Epidermal melanocyte (primary cell): ENCODE results near the gene ZNF784.

Experiments
- DNase-seq: peaks from one replicate; pipeline ENCODE4 v3.0.0; 2011; ENCODE audit warnings: low spot score; ENCODE audit not compliant: insufficient read length

The ZNF784 gene

DNA sequence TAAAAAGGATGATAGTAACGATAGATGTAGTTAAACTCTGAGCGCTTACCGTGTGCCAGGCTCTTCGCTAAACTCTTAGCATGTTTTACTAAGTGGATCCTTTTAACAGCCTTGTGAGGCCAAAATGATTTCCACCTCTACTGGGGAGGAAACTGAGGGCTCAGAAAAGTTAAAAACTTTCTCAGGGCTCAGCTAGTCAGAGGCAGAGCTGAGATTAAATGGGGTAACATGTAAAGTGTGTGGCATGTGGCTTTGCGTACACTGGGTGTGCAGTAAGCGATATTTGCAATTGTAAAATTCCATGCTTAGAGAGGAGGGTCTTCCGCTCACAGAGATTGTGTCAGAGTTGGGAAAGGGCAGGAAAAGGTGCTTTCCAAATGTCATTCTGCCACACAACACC, 32.2 kb upstream of the ZNF784 start:
- DNase-seq = no peak

DNA sequence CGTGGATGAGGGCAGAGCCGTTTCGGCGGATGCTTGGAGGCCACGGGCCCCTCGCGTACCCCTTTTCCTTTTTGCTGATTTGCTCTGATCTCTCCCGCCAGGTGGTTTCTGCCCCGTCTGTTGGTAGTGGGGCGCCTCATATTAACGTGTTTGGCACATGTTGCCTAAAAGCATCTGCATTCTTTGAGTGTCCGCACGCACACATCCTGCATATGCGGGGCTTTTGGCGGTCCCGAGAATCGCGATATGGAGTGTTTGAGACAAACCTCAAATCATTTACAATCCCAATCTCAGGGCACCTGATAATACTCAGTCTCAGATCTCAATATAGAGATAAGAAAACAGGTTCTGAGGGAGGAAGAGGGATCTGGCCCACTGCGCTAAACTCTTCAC, 31.3 kb upstream of the ZNF784 start:
- DNase-seq = no peak

GRCh38 chr19:55654868-55655647, 30.7 kb upstream of the ZNF784 start, which contains the start of gene U2AF2:
Gene U2AF2 (plus strand): TSS chr19:55655035. CDS start chr19:55655105, 70 bp downstream.
- DNase-seq = peak; percentile 89

DNA sequence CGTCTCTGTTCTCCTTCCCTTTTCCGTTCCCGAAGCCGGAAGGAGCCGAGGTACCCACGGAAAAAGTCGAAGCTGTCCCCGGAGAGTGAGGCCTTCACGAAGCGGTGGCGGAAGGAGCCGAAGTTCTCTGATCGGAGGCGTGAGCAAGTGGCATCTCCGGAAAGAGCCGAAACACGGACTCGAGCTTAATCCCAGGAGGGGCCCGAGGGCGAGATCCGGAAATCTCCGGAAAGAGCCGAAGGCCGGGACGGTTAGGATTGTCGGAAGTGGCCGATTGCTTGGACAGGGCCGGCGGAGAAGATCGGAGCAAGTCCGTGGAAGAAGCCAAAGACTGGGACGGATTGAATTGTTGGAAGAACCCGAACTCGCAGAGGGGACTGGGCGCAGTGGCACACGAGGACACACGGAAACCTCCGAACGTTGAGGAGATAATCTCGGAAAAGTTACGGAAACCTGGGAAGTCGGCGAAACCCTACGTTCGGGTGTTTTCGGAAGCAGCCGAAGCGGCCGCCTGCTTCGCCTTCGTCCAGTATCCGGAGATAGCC, 30.0 kb upstream of the ZNF784 start:
- peak; percentile 88 for DNase-seq

- DNase-seq = peak; percentile 98
Measured at GRCh38 chr19:55653651-55654322, 29.4 kb upstream of the ZNF784 start.

DNA sequence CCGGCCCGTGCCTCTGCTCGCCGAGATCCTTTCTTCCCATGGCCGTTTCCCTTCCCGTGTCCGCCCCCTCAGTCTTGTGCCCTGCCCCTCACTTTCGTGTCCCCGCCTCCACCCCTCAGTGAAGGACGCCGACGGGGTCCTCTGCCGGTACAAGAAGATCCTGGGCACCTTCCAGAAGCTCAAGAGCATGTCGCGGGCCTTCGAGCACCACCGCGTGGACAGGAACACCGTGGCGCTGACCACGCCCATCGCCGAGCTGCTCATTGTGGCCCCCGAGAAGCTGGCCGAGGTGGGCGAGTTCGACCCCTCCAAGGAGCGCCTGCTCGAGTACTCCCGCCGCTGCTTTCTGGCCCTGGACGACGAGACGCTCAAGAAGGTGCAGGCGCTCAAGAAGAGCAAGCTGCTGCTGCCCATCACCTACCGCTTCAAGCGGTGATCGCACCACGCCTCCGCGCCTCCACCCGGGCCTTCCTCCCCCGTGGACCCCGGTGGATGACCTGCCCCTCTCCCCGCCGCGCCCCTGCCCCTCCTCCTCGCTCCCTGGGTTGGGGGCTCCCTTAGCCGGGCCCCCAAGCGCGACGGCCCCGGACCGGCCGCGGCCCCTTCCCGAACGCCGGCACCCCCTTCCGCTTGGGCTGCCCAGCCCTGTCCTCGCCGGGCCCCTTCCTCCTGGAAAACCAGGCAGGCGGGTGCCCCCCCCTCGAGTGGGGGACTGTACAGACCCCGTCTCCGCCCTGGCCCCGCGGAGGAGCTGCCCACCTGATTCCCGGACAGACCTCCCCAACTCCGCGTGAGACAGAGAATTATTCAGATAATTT, 28.2 kb upstream of the ZNF784 start:
- peak; percentile 4 for DNase-seq

DNA sequence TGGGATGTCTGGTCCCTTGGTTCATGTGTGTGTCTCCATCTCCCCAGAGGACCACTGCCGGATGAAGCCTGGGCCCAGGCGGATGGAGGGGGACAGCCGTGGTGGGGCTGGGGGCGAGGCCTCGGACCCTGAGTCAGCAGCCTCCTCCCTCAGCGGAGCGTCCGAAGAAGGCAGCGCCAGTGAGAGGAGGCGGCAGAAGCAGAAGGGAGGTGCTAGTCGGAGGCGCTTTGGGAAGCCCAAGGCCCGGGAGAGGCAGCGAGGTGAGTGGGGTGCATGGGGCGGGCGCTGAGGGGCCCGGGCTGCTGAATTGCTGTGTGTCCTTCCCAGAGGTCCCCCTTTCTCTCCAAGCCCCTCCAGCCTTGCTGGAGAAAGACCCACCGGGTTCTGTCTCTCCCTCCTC, 26.9 kb upstream of the ZNF784 start:
- DNase-seq = no peak

GRCh38 chr19:55650602-55651230, 26.4 kb upstream of the ZNF784 start:
- DNase-seq = no peak

GRCh38 chr19:55650126-55650557, 25.8 kb upstream of the ZNF784 start:
- DNase-seq = no peak

DNA sequence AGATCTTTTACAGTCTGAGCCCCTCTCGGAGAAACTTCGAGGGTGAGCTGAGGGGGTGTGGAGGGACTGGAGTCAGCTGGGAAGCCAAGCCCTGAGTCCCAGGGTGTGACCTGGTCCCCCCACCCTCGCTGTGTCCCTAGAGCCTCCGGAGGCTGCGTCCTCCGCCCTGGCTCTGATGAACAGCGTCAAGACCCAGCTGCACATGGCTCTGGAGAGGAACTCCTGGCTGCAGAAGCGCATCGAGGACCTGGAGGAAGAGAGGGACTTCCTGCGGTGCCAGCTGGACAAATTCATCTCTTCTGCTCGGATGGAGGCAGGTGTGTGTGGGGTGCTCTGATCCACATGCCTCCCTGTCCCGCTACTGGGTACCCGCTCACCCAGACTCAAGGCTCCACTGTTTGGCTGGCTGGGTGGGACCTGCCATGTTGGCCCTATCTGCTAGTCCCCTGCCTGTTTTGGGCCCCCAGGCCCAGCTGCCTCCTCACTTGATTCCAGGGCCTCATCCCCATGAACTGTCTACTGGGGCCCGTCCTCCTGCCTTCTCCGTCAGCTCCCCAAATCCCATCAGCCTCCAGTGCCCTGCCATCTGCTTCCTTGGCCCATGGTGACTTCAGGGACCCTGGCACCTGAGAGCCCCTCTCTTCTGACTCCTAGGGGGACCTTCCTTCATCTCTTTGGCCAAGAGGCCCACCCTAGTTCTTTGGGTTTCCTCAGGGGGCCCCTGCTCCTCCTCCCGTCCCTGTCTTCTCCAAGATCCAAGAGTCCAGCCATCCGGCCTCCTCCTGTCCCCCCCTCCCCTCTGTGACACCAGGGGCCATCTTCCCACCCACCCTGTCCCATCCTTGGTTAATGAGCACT, 25.1 kb upstream of the ZNF784 start:
- DNase-seq = no peak

DNA sequence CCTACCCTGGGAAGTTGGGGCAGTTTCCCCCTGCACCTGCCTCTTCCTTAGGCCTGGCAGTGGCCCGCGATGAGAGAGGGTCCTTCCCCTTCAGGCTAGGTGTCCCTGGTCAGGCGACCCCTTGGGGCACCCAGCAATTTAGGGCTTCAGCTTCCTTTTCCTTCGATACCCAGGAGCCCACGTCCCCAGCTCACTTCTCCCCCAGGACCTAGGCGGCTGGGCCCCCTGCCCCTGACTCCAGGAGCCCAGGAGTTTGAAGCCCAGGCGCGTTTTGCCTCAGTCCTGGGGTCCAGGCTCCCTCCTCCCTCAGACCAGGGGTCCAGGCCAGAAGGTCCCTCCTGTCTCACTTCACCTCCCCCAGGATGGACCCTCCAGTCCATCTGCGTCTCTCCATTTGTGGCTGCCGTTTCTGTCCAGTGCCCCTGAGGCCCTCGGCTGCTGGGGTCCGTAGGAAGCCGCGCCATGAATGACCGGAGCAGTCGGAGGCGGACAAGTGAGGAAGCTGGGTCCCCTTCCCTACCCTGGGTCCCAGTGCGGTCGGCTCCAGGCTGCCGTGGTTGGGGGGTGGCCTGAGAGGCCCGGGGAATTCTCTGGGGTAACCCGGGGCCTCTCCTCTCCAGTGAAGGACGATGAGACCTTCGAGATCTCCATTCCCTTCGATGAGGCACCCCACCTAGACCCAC, 24.4 kb upstream of the ZNF784 start:
- DNase-seq = no peak

GRCh38 chr19:55647732-55648584, 23.6 kb upstream of the ZNF784 start, which contains the start of gene CCDC106:
Gene CCDC106 (plus strand): TSS chr19:55648212. CDS start chr19:55649047, 835 bp downstream.
- peak; percentile 85 for DNase-seq

GRCh38 chr19:55646889-55647731, 22.7 kb upstream of the ZNF784 start:
- no peak for DNase-seq

DNA sequence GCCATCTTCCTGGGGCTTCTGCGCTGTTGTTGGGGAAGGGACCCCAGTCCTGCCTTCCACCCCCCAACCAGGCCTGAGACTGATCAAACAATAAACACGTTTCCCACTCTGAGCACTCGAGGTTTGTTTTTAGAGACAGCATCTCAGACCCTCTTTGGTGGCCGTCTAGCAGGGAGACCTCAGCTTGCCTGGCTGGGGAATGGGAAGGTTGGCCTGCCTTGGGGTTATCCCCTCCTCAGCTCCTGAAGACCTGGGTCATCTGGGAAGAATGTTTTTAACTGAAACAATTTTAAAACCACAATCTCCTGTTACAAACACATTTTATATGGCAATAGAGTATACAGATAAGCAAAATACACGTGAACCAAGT, 21.1 kb upstream of the ZNF784 start:
- DNase-seq = no peak

GRCh38 chr19:55644842-55645511, 20.6 kb upstream of the ZNF784 start:
- DNase-seq = no peak

DNA sequence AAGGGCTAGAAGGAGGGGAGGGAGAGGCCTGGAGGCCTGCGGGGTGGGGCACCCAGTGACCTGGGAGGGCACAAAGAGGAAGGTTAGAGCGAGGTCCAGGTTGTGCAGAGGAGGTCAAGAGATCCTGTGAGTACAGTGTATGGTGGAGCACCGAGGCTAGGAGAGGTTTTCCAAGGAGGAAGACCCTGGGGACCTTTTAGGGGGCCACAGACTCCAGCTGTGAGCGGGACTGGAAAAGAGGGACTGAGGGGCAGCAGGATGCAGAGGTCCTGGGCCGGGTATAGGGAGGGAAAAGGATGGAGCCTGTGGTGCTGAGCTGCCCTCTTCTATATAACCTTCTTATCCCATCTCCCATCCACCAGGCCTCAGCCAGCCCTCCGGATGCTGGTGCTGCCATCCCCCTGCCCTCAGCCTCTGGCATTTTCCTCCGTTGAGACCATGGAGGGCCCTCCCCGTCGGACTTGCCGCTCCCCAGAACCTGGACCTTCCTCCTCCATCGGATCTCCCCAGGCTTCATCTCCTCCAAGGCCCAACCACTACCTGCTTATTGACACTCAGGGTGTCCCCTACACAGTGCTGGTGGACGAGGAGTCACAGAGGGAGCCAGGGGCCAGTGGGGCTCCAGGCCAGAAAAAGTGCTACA, 19.9 kb upstream of the ZNF784 start:
- no peak for DNase-seq

DNA sequence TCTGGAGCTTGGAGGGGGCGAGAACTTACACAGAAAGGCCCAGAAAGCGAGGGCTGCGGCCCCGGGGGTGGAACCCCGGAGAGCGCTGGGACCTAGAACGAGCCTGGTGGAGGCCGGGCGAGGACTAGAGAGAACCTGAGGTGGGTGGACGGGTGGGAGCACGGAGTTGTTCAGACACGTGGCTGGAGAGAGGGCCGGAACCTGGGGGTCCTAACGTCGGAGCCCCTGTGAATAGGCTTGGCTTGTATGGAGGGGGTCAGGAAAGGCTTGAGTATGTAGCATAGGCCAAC, 19.5 kb upstream of the ZNF784 start:
- no peak for DNase-seq
